22Rv1 (cell line): ENCODE results near the gene CNNM4.

Experiments
- H3K27ac ChIP-seq: fragments of 450-650 bp; 2 replicates; pipeline ENCODE4 v1.5.1; 2017
- ZFX ChIP-seq: fragments of 450-650 bp; IDR thresholded peaks from 2 replicates; pipeline ENCODE4 v1.6.1; 2017; ENCODE audit warnings: antibody characterized with exemption, borderline replicate concordance
- TF ChIP-seq, protein P1 (sequence below): fragments of 450-650 bp; IDR thresholded peaks from 2 replicates; pipeline ENCODE4 v1.5.1; 2017; ENCODE audit warnings: mild to moderate bottlenecking

CNNM4 gene

DNA sequence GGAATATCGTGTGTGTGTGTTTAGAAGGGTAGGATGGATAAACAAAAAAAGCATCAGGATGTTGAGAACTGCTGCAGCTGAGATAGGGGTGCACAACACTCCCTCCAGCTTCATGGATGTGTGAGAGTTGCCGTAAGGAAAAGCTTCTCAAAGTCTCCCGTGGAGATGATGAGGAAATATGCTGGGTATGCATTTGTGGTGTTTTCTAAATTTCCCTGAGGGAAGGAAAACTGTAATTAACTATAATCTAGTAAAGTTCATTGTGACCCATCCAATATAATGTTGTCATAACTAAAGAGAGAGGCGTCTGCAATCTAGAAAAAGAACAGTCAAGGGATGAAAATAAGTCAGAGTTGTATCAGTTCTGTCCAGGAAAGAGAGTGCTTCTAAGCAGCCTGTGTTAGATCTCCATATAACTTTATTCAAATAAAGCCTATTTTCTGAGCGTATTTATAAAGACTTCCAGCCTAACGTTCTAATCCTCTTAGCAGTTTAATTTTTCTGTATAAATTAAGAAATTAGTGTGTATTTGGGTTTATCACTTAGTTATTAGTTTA, 13.6 kb upstream of the CNNM4 start:
- no peak overlapping the region for H3K27ac ChIP-seq
- no peak for TF ChIP-seq ZFX
- TF ChIP-seq, protein P1, sequence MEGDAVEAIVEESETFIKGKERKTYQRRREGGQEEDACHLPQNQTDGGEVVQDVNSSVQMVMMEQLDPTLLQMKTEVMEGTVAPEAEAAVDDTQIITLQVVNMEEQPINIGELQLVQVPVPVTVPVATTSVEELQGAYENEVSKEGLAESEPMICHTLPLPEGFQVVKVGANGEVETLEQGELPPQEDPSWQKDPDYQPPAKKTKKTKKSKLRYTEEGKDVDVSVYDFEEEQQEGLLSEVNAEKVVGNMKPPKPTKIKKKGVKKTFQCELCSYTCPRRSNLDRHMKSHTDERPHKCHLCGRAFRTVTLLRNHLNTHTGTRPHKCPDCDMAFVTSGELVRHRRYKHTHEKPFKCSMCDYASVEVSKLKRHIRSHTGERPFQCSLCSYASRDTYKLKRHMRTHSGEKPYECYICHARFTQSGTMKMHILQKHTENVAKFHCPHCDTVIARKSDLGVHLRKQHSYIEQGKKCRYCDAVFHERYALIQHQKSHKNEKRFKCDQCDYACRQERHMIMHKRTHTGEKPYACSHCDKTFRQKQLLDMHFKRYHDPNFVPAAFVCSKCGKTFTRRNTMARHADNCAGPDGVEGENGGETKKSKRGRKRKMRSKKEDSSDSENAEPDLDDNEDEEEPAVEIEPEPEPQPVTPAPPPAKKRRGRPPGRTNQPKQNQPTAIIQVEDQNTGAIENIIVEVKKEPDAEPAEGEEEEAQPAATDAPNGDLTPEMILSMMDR, result no peak

GRCh38 chr2:96751800-96752199, 8.9 kb upstream of the CNNM4 start:
- no peak for TF ChIP-seq ZFX
- TF ChIP-seq, protein P1, result no peak
- no peak overlapping the region for H3K27ac ChIP-seq

DNA sequence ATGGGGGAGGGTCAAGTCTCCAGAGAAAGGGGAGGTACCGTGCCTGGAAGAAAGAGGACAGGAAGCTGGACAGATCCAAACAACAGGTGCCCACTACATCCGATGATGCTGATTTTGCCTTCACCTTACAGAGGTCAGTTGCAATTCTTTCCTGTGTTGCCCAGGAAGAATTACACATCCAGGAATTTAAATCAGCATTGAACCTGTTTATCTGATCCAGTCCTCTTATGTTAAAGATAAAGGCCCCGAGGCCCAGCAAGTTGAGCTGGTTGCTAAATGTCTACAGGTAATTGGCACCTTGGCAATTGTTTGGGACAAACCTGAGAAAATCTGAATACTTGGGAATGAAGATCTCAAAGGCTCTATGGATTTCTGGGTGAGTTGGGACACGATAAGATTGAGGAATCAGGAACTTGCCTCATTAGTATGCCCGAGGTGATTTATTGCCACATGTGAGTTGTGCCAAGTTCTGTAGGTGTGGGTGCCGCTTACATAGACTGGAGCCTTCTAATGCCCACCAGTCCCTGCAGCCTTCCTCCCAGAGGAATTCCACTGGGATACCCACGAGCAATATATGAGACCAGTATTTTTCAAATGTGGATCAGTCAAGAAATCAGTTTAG, 6.9 kb upstream of the CNNM4 start:
- H3K27ac ChIP-seq, result no peak overlapping the region
- TF ChIP-seq, protein P1, result no peak
- no peak for TF ChIP-seq ZFX

DNA sequence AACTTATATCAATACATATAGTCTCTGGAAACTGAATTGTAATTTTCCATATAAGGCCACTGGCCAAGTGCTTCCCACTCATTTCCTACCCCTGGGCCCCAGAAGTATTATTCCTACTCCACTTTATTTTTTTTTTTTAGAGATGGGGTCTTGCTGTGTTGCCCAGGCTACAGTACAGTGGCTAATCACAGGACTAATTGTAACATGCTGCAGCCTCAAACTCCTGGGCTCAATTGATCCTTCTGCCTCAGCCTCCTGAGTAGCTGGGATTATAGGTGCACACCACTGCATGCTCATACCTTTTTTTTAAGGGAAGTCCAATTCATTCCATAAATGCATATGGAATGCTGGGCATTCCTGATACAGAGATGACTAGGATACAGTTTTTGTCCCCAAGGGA, 6.4 kb upstream of the CNNM4 start:
- H3K27ac ChIP-seq, result no peak overlapping the region
- TF ChIP-seq, protein P1, result no peak
- no peak for TF ChIP-seq ZFX

DNA sequence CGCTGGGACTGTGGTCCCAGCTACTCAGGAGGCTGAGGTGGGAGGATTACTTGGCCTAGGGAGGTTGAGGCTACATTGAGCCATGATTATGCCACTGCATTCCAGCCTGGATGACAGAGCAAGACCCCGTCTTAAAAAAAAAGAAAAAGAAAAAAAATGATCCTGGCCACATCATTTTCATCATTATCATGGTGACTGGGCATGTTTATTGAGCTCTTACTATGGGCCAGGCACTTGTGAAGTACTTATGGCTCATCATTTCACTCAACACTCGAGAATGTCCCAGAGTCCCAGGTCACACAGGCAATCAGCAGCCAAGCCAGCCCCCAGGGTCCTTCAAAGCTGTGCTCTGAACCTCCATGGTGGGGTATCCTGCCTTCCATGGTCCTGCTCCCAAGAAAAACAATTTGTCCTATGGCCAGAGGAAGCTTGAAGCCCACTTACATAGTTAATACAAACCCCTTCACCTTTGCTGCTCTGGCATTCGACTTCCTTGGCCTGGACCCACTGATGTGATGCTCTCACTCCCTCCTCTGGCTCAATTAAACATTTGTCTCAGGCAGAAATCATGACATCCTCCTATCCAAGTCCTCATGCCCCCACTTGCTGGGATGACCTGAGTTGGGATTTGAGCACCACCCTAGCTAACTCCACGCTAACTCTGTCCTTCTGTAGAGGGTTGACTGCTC, 3.8 kb upstream of the CNNM4 start:
- TF ChIP-seq, protein P1, result no peak
- TF ChIP-seq ZFX, result no peak
- no peak overlapping the region for H3K27ac ChIP-seq

DNA sequence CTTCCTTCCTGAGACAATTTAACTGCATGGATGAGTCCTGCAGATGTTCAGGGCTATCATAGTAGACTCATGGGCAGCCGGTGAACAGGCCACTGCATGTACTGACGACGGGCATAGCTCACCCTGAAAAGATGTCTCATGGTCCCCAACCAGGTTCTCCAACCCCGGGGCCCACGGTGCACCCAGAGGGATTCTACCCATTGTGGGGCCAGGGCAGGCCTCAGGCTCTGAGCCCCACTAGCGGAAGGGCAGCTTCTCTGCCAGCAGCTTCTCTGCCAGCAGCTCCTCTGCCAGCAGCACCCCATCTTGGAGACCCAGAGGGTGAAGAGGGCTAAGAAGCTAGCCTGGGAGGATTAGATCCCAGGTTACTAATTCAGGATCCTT, 3.2 kb upstream of the CNNM4 start:
- no peak overlapping the region for H3K27ac ChIP-seq
- no peak for TF ChIP-seq ZFX
- TF ChIP-seq, protein P1, result no peak

DNA sequence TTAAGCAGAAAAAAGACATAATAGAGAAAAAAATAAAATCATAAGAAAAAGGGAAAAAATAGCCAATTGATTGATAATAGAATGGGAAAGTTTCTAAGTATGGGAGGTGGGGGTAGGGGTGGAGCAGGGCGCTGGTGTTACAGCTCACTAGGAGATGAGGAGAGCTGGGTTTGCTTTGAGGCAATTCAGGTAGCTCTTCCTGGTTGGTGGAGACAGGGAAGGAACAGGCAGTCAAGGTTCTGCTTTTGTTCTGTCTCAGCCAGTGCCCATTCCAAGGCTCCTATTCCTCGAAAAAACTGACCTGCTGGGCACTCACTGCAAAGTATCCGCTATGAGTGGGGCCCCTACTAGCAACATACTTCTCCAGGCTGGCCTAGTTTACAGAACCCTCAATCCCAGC, 1.7 kb upstream of the CNNM4 start:
- TF ChIP-seq ZFX, result no peak
- TF ChIP-seq, protein P1, result no peak
- peak overlapping the region; percentile 72; the same call in 1 of the 2 replicates for H3K27ac ChIP-seq
